Upper lobe of left lung (tissue), 6 donors: ENCODE results near the gene SAMD4A. TPM values are rescaled to one million over a fixed set of nuclear protein-coding genes. Genes with fewer than 3 reads are reported as not detected.

ENCODE experiments used
- ATAC-seq, 2 donors: fragments of 200-7000 bp; cut with Tn5 transposase; one replicate each; pipeline ENCODE4 v1.9.1; 2022; ENCODE audit warnings: mild to moderate bottlenecking in 2 of 2, moderate library complexity in 2 of 2; ENCODE audit not compliant: low FRiP score in 2 of 2
- DNase-seq, 2 donors: peaks; one replicate each; pipeline ENCODE4 v3.0.0-alpha.2; 2019 to 2020
- H3K27ac ChIP-seq, 4 donors: fragments of 200-600 bp; sonication (generic); one replicate each; pipeline ENCODE4 v1.5.1; 2016 to 2019
- H3K27me3 ChIP-seq, 4 donors: fragments of 200-600 bp; sonication (generic); one replicate each; pipeline ENCODE4 v1.5.1; 2017 to 2019
- H3K36me3 ChIP-seq, 4 donors: fragments of 200-600 bp; sonication (generic); one replicate each; pipeline ENCODE4 v1.5.1; 2016 to 2019
- H3K4me1 ChIP-seq, 4 donors: fragments of 200-600 bp; sonication (generic); one replicate each; pipeline ENCODE4 v1.5.1; 2018 to 2019
- H3K4me3 ChIP-seq, 4 donors: fragments of 200-600 bp; sonication (generic); one replicate each; pipeline ENCODE4 v1.5.1; 2017 to 2019; ENCODE audit warnings: mild to moderate bottlenecking in 2 of 4, moderate library complexity in 1 of 4
- H3K9me3 ChIP-seq, 4 donors: fragments of 200-600 bp; sonication (generic); one replicate each; pipeline ENCODE4 v1.5.1; 2018 to 2019
- EP300 ChIP-seq, 4 donors: sonication (generic); formaldehyde crosslinking; IDR thresholded peaks; one replicate each; pipeline ENCODE4 v1.5.1; 2017; ENCODE audit warnings: antibody characterized with exemption in 4 of 4, control low read depth in 2 of 4
- POLR2A ChIP-seq, 4 donors: fragments of 450-650 bp; IDR thresholded peaks; one replicate each; pipeline ENCODE4 v1.5.1; 2016 to 2017; ENCODE audit warnings: antibody characterized with exemption in 4 of 4, mild to moderate bottlenecking in 2 of 4
- POLR2AphosphoS5 ChIP-seq, 2 donors: sonication (generic); formaldehyde crosslinking; IDR thresholded peaks; one replicate each; pipeline ENCODE4 v1.5.1; 2017; ENCODE audit warnings: antibody characterized with exemption in 2 of 2
- WGBS, 2 donors: methylation state at CpG; one replicate each; pipeline ENCODE4 v1.1.5; 2017 to 2018; 5-methylcytosine and 5-hydroxymethylcytosine counted together
- total RNA-seq, 6 donors: library from RNA; depleted of rRNA in 4 of 6; stranded (reverse); fragments of >200 nt in 4 of 6; gene quantifications; one replicate each; pipeline versions ENCODE4 v1.1.0 to v1.2.1, GENCODE V29; 2016 to 2021
- TF ChIP-seq, protein P1 (sequence below), 6 experiments: fragments of 450-650 bp in 4 of 6; fragments of 200-600 bp in 2 of 6; sonication (generic) in 2 of 6; IDR thresholded peaks; one replicate each; pipeline ENCODE4 v1.5.1; 2016 to 2019; ENCODE audit warnings: antibody characterized with exemption in 6 of 6
- donor health status: DM: no; HTN: no; CAD: no; lungs with moderate emphysema.
- donor health status: DM: no; HTN: yes; CAD: no; lungs with severe emphysema.

SAMD4A gene
- total RNA-seq, 6 donors from 2014 or later: 26.0 to 68.3 (median 37.0) TPM

DNA sequence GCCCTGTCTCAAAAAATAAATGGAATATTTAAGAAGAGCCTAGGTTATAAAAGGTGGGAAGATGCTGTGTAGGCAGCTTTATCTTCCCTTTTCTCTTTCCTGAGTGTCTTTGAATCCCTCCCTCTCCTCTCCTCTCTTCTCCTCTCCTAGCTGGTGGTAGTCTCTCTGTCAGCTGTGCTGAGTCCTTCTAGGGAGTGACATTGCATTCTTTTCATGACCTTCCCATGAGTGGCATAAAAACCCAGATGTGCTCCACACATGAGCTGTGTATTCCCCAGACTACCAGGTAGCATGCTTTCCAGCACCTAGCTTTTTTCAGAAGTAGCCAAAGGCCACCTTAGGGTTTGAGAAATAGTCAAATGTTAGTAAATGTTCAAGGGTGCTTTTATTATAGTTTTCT lies 23.6 kb downstream of the SAMD4A start:
- H3K4me1 ChIP-seq: no peaks in the 10 kb centered on the region
- H3K9me3 ChIP-seq: no peaks in the 10 kb centered on the region
- no peak for ATAC-seq
- H3K4me3 ChIP-seq: no peak overlapping the region
- no peaks in the 10 kb centered on the region for H3K36me3 ChIP-seq
- no peak for DNase-seq
- H3K27me3 ChIP-seq: no peaks in the 10 kb centered on the region
- H3K27ac ChIP-seq: no peak overlapping the region
- TF ChIP-seq POLR2A (IDR thresholded peaks at IDR 0.05): no peak
- TF ChIP-seq, protein P1, sequence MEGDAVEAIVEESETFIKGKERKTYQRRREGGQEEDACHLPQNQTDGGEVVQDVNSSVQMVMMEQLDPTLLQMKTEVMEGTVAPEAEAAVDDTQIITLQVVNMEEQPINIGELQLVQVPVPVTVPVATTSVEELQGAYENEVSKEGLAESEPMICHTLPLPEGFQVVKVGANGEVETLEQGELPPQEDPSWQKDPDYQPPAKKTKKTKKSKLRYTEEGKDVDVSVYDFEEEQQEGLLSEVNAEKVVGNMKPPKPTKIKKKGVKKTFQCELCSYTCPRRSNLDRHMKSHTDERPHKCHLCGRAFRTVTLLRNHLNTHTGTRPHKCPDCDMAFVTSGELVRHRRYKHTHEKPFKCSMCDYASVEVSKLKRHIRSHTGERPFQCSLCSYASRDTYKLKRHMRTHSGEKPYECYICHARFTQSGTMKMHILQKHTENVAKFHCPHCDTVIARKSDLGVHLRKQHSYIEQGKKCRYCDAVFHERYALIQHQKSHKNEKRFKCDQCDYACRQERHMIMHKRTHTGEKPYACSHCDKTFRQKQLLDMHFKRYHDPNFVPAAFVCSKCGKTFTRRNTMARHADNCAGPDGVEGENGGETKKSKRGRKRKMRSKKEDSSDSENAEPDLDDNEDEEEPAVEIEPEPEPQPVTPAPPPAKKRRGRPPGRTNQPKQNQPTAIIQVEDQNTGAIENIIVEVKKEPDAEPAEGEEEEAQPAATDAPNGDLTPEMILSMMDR (IDR thresholded peaks at IDR 0.05): no peak
- no peak for TF ChIP-seq POLR2AphosphoS5 (IDR thresholded peaks at IDR 0.05)
- TF ChIP-seq EP300 (IDR thresholded peaks at IDR 0.05): no peak

DNA sequence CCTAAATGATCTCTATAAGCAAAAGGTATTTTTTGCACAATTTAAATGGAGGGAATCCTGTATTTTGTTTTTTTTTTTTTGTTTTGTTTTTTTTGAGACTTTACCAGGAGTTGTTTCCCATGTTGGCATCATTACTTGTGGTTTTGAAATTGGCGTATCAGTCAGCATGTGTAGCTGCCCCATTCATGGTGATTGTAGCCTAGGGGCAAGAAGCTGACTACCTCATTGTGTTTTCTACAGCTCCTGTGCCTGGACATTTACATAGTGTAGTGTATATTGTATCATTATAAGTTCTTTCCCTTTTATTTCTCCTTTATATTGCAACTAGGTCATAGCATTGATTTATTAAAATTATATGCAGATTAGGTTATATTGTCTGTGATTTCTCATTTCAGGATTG lies 24.5 kb downstream of the SAMD4A start:
- Histone ChIP-seq H3K27me3 (no peaks in the 10 kb centered on the region), H3K9me3 (no peaks in the 10 kb centered on the region), H3K4me1 (no peaks in the 10 kb centered on the region), H3K36me3 (no peaks in the 10 kb centered on the region), H3K4me3 (no peak overlapping the region), H3K27ac (no peak overlapping the region)
- ATAC-seq (no peak), DNase-seq (no peak)
- no peak for TF ChIP-seq POLR2AphosphoS5 (IDR thresholded peaks at IDR 0.05)
- TF ChIP-seq, protein P1 (IDR thresholded peaks at IDR 0.05): no peak
- no peak for TF ChIP-seq POLR2A (IDR thresholded peaks at IDR 0.05)
- TF ChIP-seq EP300 (IDR thresholded peaks at IDR 0.05): no peak
- 90 to 100% methylated on average over 1 of the region's 1 CpG for WGBS, 2 donors

DNA sequence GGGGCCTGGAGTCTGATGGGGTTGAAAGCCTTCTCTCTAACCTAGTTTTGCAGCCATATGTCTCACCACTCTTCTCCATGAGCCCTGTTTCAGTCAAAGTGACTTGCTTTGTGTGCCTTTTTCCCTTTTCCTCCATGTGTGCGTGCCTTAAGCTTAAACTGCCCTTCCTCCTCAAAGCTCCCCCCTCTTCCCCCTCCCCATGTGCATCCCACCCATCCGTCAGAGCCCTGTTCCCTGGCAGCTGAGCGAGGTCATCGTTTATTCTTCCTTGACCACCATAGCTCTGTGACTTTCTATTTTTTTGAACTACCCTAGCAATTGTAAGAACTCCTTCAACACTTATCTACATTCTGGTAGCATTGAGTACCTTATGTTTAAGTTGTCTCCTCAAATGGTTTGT lies 24.9 kb downstream of the SAMD4A start:
- Histone ChIP-seq H3K27me3 (no peaks in the 10 kb centered on the region), H3K4me3 (no peak overlapping the region), H3K9me3 (no peaks in the 10 kb centered on the region), H3K4me1 (no peaks in the 10 kb centered on the region), H3K36me3 (no peaks in the 10 kb centered on the region), H3K27ac (no peak overlapping the region)
- no peak for DNase-seq
- no peak for TF ChIP-seq EP300 (IDR thresholded peaks at IDR 0.05)
- TF ChIP-seq POLR2AphosphoS5 (IDR thresholded peaks at IDR 0.05): no peak
- TF ChIP-seq, protein P1 (IDR thresholded peaks at IDR 0.05): no peak
- no peak for TF ChIP-seq POLR2A (IDR thresholded peaks at IDR 0.05)
- ATAC-seq: no peak
- WGBS, 2 donors: 55 to 70% methylated on average over 4 of the region's 4 CpGs

DNA sequence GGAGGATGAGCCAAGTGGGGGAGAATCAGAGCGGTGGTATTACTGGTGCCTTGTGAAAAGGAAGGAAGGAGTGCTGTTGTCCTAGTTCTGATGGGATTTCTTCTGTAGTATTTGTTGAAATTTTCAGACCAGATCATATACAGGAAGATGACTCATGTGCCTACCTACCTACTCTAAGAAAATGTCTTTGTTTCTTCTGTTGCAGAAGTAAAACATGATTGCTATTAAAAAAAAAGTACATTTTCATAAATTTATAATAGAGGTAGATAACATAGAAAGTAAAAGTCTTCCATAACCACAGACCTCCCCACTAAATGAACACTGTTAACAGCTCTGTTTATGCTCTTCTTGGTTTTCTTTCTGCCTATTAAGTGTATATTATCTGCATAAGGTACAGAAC lies 26.9 kb downstream of the SAMD4A start:
- no peaks in the 10 kb centered on the region for H3K36me3 ChIP-seq
- 48 to 65% methylated on average over 1 of the region's 1 CpG for WGBS, 2 donors
- ATAC-seq (no peak), DNase-seq (no peak)
- no peak overlapping the region for H3K4me3 ChIP-seq
- no peaks in the 10 kb centered on the region for H3K27me3 ChIP-seq
- no peak overlapping the region for H3K27ac ChIP-seq
- TF ChIP-seq, protein P1 (IDR thresholded peaks at IDR 0.05): no peak
- no peak for TF ChIP-seq POLR2A (IDR thresholded peaks at IDR 0.05)
- no peak for TF ChIP-seq POLR2AphosphoS5 (IDR thresholded peaks at IDR 0.05)
- no peak for TF ChIP-seq EP300 (IDR thresholded peaks at IDR 0.05)
- no peaks in the 10 kb centered on the region for H3K9me3 ChIP-seq
- no peaks in the 10 kb centered on the region for H3K4me1 ChIP-seq

DNA sequence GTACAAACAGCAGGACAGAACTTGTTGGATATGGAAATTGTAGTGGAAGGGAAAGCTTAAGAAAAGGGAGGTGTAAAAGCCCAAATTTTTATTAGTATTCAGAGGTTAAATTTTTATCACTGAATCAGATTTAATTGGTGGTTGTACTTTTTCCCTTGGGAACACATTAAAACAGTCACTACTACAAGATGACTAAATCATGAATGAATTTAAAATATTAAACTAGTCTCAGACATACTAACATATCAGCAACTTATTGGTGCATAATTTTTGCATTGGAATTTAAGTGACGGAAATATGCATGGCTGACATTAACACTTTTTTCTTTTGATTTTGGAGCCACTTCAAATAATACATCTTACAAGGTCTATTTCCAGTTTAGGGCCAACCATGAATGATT lies 27.6 kb downstream of the SAMD4A start:
- TF ChIP-seq, protein P1 (IDR thresholded peaks at IDR 0.05): no peak
- TF ChIP-seq EP300 (IDR thresholded peaks at IDR 0.05): no peak
- TF ChIP-seq POLR2A (IDR thresholded peaks at IDR 0.05): no peak
- no peak for TF ChIP-seq POLR2AphosphoS5 (IDR thresholded peaks at IDR 0.05)
- no peaks in the 10 kb centered on the region for H3K27me3 ChIP-seq
- WGBS, 2 donors: 91 to 96% methylated on average over 1 of the region's 1 CpG
- H3K27ac ChIP-seq: no peak overlapping the region
- no peak for ATAC-seq
- H3K4me1 ChIP-seq: no peaks in the 10 kb centered on the region
- H3K9me3 ChIP-seq: no peaks in the 10 kb centered on the region
- DNase-seq: no peak
- H3K4me3 ChIP-seq: no peak overlapping the region
- H3K36me3 ChIP-seq: no peaks in the 10 kb centered on the region
